SK-N-SH (cell line): ENCODE measurements around the gene DNMBP. TPM values are rescaled to one million over a fixed set of nuclear protein-coding genes. Genes with fewer than 3 reads are reported as not detected.
A peak's percentile ranks its signal among the peaks of the same experiment; 100 is the strongest.

Experiments
- CTCF ChIA-PET: fragments of 300-600, 350-600 bp; formaldehyde crosslinking; extraction: SDS; loops from one replicate; lab custom pipeline; 2021; lab: Yijun Ruan, JAX
- POLR2A ChIA-PET: fragments of 350-600 bp; sonication (Branson Sonifier 250); formaldehyde crosslinking; extraction: SDS; loops from one replicate; lab custom pipeline; 2020; ENCODE audit warnings: antibody characterized with exemption, inconsistent platforms; lab: Yijun Ruan, JAX
- DNase-seq: peaks from one replicate; pipeline ENCODE4 v3.0.0; 2012
- H2AFZ ChIP-seq: fragments of 200-600 bp; sonication (generic); 2 replicates; pipeline ENCODE4 v1.8.1; 2016; ENCODE audit warnings: antibody characterized with exemption, mild to moderate bottlenecking, low read depth
- H3F3A ChIP-seq: fragments of 200-600 bp; sonication (generic); replicated peaks from 2 replicates; pipeline ENCODE3; 2016; ENCODE audit warnings: antibody characterized with exemption, mild to moderate bottlenecking; ENCODE audit not compliant: insufficient read depth
- H3K27ac ChIP-seq, 2 experiments: fragments of 200-500 bp in 1 of 2; fragments of 200-600 bp in 1 of 2; sonication (Bioruptor generic) in 1 of 2; sonication (generic), shearing (Covaris generic) in 1 of 2; 2 replicates each; pipeline versions ENCODE4 v1.5.1 to v1.6.1; 2014 to 2016; ENCODE audit warnings: low read depth in 2 of 2, inconsistent platforms in 1 of 2, low read length in 1 of 2, mild to moderate bottlenecking in 1 of 2, mixed read lengths in 1 of 2
- H3K27me3 ChIP-seq: fragments of 200-600 bp; sonication (generic), shearing (Covaris generic); 2 replicates; pipeline ENCODE4 v1.6.1; 2016; ENCODE audit warnings: mixed run types; ENCODE audit not compliant: insufficient read depth
- H3K36me3 ChIP-seq, 2 experiments: fragments of 200-500 bp in 1 of 2; fragments of 200-600 bp in 1 of 2; sonication (Bioruptor generic) in 1 of 2; sonication (generic) in 1 of 2; replicated peaks in 1 of 2; 2 replicates each; pipeline versions ENCODE3 to v1.5.1; 2014 to 2016; ENCODE audit warnings: low read length in 1 of 2, mild to moderate bottlenecking in 1 of 2; ENCODE audit not compliant: insufficient read depth in 2 of 2, control insufficient read depth in 1 of 2
- H3K4me1 ChIP-seq, 2 experiments: fragments of 200-500 bp in 1 of 2; fragments of 200-600 bp in 1 of 2; sonication (Bioruptor generic) in 1 of 2; sonication (generic), shearing (Covaris generic) in 1 of 2; 2 replicates each; pipeline versions ENCODE4 v1.5.1 to v1.6.1; 2014 to 2016; ENCODE audit warnings: low read depth in 1 of 2, low read length in 1 of 2, mixed run types in 1 of 2; ENCODE audit not compliant: insufficient read depth in 2 of 2, control insufficient read depth in 1 of 2
- H3K4me2 ChIP-seq: fragments of 200-600 bp; sonication (generic), shearing (Covaris generic); 2 replicates; pipeline ENCODE4 v1.6.1; 2017; ENCODE audit warnings: mixed run types
- H3K4me3 ChIP-seq, 2 experiments: fragments of 200-500 bp in 1 of 2; fragments of 200-600 bp in 1 of 2; sonication (Bioruptor generic) in 1 of 2; sonication (generic), shearing (Covaris generic) in 1 of 2; 2 replicates each; pipeline versions ENCODE4 v1.5.1 to v1.8.1; 2014 to 2016; ENCODE audit warnings: low read depth in 2 of 2, inconsistent platforms in 1 of 2, low read length in 1 of 2, mild to moderate bottlenecking in 1 of 2, mixed read lengths in 1 of 2, moderate library complexity in 1 of 2
- H3K79me2 ChIP-seq: fragments of 200-600 bp; sonication (generic); 2 replicates; pipeline ENCODE4 v1.8.1; 2017; ENCODE audit warnings: mild to moderate bottlenecking; ENCODE audit not compliant: insufficient read depth
- H3K9ac ChIP-seq: fragments of 200-600 bp; sonication (generic); 2 replicates; pipeline ENCODE4 v1.6.1; 2017; ENCODE audit warnings: mixed run types
- H3K9me2 ChIP-seq: fragments of 200-600 bp; sonication (generic); 2 replicates; pipeline ENCODE4 v1.6.1; 2017; ENCODE audit warnings: mixed run types
- H3K9me3 ChIP-seq: fragments of 200-600 bp; sonication (generic); 2 replicates; pipeline ENCODE4 v1.6.1; 2017; ENCODE audit warnings: mixed run types, mild to moderate bottlenecking, moderate library complexity
- H4K20me1 ChIP-seq: fragments of 200-600 bp; sonication (generic); 2 replicates; pipeline ENCODE4 v1.6.1; 2017; ENCODE audit warnings: mild to moderate bottlenecking, mixed run types; ENCODE audit not compliant: insufficient read depth
- ELF1 ChIP-seq: IDR thresholded peaks from 2 replicates; pipeline ENCODE4 v1.4.0; 2012
- EZH2phosphoT487 ChIP-seq: fragments of 200-600 bp; sonication (generic); IDR thresholded peaks from 2 replicates; pipeline ENCODE4 v1.6.1; 2017; ENCODE audit warnings: low read depth, mixed run types, mild to moderate bottlenecking, antibody characterized with exemption, moderate library complexity, borderline replicate concordance
- FOXJ3 ChIP-seq: sonication (generic); formaldehyde crosslinking; IDR thresholded peaks from 2 replicates; pipeline ENCODE4 v1.5.1; 2020; ENCODE audit warnings: mild to moderate bottlenecking, missing genetic modification reagents
- JUND ChIP-seq: IDR thresholded peaks from 2 replicates; pipeline ENCODE4 v1.4.0; 2012
- MEF2A ChIP-seq: IDR thresholded peaks from 2 replicates; pipeline ENCODE4 v1.4.0; 2012; ENCODE audit warnings: low read depth, borderline replicate concordance
- POLR2AphosphoS5 ChIP-seq: IDR thresholded peaks from 2 replicates; pipeline ENCODE4 v1.6.1; 2012; ENCODE audit warnings: low read depth, low read length
- RAD21 ChIP-seq: IDR thresholded peaks from 2 replicates; pipeline ENCODE4 v1.6.1; 2012; ENCODE audit warnings: mild to moderate bottlenecking, low read length
- RXRA ChIP-seq: IDR thresholded peaks from 2 replicates; pipeline ENCODE4 v1.4.0; 2012; ENCODE audit warnings: low read depth, mild to moderate bottlenecking, borderline replicate concordance
- SIN3A ChIP-seq: IDR thresholded peaks from 2 replicates; pipeline ENCODE4 v1.6.1; 2012; ENCODE audit warnings: low read depth, mild to moderate bottlenecking, low read length, moderate library complexity, borderline replicate concordance
- TEAD4 ChIP-seq: IDR thresholded peaks from 2 replicates; pipeline ENCODE4 v1.4.0; 2012; ENCODE audit warnings: mild to moderate bottlenecking, borderline replicate concordance; ENCODE audit not compliant: insufficient read depth
- WGBS: methylation state at CpG from one replicate; pipeline ENCODE4 v1.1.6; 2017; ENCODE audit warnings: low lambda C conversion rate; 5-methylcytosine and 5-hydroxymethylcytosine counted together
- polyA plus RNA-seq, 3 experiments: library from polyadenylated mRNA; depleted of rRNA; stranded (reverse); fragments of >200 nt; gene quantifications; 2 replicates each; pipeline ENCODE4 v1.2.3, GENCODE V29; 2012
- TF ChIP-seq, protein P1 (sequence below): IDR thresholded peaks from 2 replicates; pipeline ENCODE4 v1.4.0; 2012; ENCODE audit warnings: low read depth, borderline replicate concordance
- TF ChIP-seq, protein P2 (sequence below): fragments of 150-350 bp; IDR thresholded peaks from 2 replicates; pipeline ENCODE4 v1.6.1; 2016; ENCODE audit warnings: mild to moderate bottlenecking, low read depth, low read length
- TF ChIP-seq, protein P3 (sequence below): IDR thresholded peaks from 2 replicates; pipeline ENCODE4 v1.4.0; 2012; ENCODE audit warnings: low read depth
- TF ChIP-seq, protein P4 (sequence below): fragments of 200-600 bp; sonication (generic); IDR thresholded peaks from 2 replicates; pipeline ENCODE4 v1.6.1; 2017; ENCODE audit warnings: antibody characterized with exemption, mild to moderate bottlenecking, moderate library complexity
- TF ChIP-seq, protein P5 (sequence below): IDR thresholded peaks from 2 replicates; pipeline ENCODE4; 2012

The DNMBP gene
- polyA plus RNA-seq, 1 of the 3 experiments (the other 2 are of a cell fraction), result 40.2 TPM

DNA sequence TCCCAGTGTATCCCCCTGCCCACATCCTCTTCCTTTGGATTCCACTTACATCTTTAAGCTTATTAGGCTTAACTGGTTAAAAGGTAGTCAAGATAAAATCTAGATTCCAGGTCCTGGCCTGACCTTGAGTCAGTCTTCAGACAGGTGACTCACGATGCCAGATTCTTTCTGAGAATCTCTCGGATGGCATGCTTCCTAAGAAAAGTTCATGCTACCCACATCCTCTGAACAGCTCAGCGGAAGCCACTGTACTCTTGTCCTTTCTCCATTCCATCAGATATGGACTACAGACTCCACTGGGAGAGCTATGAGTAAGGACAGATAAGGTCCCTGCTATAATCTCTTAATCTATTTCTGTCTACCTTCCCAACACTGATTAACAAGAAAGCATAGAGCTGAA lies 43.4 kb downstream of the DNMBP start (continued):
- TF ChIP-seq, protein P1, sequence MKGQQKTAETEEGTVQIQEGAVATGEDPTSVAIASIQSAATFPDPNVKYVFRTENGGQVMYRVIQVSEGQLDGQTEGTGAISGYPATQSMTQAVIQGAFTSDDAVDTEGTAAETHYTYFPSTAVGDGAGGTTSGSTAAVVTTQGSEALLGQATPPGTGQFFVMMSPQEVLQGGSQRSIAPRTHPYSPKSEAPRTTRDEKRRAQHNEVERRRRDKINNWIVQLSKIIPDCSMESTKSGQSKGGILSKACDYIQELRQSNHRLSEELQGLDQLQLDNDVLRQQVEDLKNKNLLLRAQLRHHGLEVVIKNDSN, result no peak
- TF ChIP-seq FOXJ3 (CRISPR knock-in tag), result no peak
- peak; percentile 53; the same call in 1 of the 2 replicates for TF ChIP-seq ELF1
- TF ChIP-seq, protein P2, sequence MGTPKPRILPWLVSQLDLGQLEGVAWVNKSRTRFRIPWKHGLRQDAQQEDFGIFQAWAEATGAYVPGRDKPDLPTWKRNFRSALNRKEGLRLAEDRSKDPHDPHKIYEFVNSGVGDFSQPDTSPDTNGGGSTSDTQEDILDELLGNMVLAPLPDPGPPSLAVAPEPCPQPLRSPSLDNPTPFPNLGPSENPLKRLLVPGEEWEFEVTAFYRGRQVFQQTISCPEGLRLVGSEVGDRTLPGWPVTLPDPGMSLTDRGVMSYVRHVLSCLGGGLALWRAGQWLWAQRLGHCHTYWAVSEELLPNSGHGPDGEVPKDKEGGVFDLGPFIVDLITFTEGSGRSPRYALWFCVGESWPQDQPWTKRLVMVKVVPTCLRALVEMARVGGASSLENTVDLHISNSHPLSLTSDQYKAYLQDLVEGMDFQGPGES, result no peak
- peak; percentile 100 for TF ChIP-seq RXRA
- TF ChIP-seq TEAD4, result peak; percentile 98
- TF ChIP-seq SIN3A, result peak; percentile 91
- no peak for TF ChIP-seq EZH2phosphoT487
- TF ChIP-seq, all 33 proteins: peak for 18

DNA sequence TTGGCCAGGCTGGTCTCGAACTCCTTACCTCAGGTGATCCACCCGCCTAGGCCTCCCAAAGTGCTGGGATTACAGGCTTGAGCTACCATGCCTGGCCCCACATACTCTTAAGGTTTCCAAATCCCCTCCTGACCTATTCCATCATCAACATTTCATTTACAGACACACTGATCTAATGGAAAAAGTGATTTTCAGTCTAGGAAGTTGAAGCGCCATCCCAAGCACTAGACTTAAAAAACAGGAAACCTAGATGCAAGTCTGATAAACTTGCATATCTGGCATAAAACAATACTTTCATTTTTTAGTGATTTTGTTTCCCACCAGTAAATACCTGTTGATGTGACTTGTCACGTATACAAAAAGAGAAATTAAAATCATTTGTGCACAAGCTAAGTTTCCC lies 44.0 kb downstream of the DNMBP start:
- peaks cover 59% of the 10 kb centered on the region for H3F3A ChIP-seq
- H3K9ac ChIP-seq, result peak overlapping the region; percentile 67; the same call in 1 of the 2 replicates
- no peak overlapping the region for H2AFZ ChIP-seq
- peaks cover 11 to 60% of the 10 kb centered on the region in 2 experiments for H3K36me3 ChIP-seq
- no peak for DNase-seq
- no peak overlapping the region; a peak in 1 of 4 replicates for H3K4me3 ChIP-seq
- no peaks in the 10 kb centered on the region for H3K9me3 ChIP-seq
- H4K20me1 ChIP-seq, result no peaks in the 10 kb centered on the region
- H3K79me2 ChIP-seq, result peaks cover 69% of the 10 kb centered on the region
- POLR2A ChIA-PET, result no interaction called here
- TF ChIP-seq JUND, result no peak
- TF ChIP-seq, all 33 proteins: peak for 0
- WGBS, result 58% methylated on average over 4 of the region's 4 CpGs
- peaks cover 2 to 31% of the 10 kb centered on the region in 2 experiments; a peak in 3 of 4 replicates for H3K4me1 ChIP-seq
- peak overlapping the region; percentile 60 to 98; a peak in 3 of 4 replicates for H3K27ac ChIP-seq
- no peaks in the 10 kb centered on the region for H3K27me3 ChIP-seq
- H3K9me2 ChIP-seq, result no peaks in the 10 kb centered on the region
- CTCF ChIA-PET, result interaction anchor here (4.7 kb wide), 1 partner anchor 44 kb away, joined by 28 read pairs; the partner anchor contains the start of gene DNMBP
- peak overlapping the region; percentile 58 for H3K4me2 ChIP-seq

DNA sequence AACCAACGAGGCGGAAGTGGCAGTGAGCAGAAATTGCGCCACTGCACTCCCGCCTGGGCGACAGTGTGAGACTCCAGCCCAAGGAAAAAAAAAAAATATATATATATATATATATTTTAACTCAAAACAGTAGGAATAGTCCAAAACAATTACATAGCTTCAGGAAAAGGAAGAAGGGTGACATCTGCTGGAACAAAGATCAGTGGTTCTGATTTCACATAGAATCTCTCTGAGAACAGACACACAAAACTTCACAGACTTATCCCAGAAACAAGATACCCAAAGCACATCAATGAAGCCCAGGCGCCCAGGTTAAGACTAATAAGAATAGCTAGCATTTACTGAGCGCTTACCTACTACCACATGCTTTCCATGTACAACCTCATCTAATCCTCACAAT lies 45.0 kb downstream of the DNMBP start:
- CTCF ChIA-PET, result interaction anchor here (0.9 to 4.7 kb wide), 6 partner anchors 45 to 145 kb away, joined by 3 to 28 read pairs (median 4); partner anchors contain the start of gene DNMBP

More for the DNA sequence above, 45.0 kb downstream of the DNMBP start:
- Histone ChIP-seq H3K27ac (peak overlapping the region; percentile 20 to 98; a peak in 3 of 4 replicates), H3K4me1 (peaks cover 2 to 31% of the 10 kb centered on the region in 2 experiments; a peak in 3 of 4 replicates), H3K9ac (peak overlapping the region; percentile 67; the same call in 1 of the 2 replicates), H3K4me2 (peak overlapping the region; percentile 58; the same call in 1 of the 2 replicates), H3K27me3 (no peaks in the 10 kb centered on the region), H3K9me2 (no peaks in the 10 kb centered on the region), H3K4me3 (no peak overlapping the region), H2AFZ (no peak overlapping the region), H3K36me3 (peaks cover 5 to 60% of the 10 kb centered on the region in 2 experiments), H3F3A (peaks cover 56% of the 10 kb centered on the region), H4K20me1 (no peaks in the 10 kb centered on the region), H3K9me3 (no peaks in the 10 kb centered on the region), H3K79me2 (peaks cover 69% of the 10 kb centered on the region)
- WGBS, result 93% methylated on average over 7 of the region's 7 CpGs
- no peak for DNase-seq
- POLR2A ChIA-PET, result no interaction called here
- TF ChIP-seq RAD21 (peak; percentile 36), POLR2AphosphoS5 (no peak), MEF2A (no peak)
- TF ChIP-seq, protein P3, sequence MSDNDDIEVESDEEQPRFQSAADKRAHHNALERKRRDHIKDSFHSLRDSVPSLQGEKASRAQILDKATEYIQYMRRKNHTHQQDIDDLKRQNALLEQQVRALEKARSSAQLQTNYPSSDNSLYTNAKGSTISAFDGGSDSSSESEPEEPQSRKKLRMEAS, result no peak
- TF ChIP-seq, protein P4, sequence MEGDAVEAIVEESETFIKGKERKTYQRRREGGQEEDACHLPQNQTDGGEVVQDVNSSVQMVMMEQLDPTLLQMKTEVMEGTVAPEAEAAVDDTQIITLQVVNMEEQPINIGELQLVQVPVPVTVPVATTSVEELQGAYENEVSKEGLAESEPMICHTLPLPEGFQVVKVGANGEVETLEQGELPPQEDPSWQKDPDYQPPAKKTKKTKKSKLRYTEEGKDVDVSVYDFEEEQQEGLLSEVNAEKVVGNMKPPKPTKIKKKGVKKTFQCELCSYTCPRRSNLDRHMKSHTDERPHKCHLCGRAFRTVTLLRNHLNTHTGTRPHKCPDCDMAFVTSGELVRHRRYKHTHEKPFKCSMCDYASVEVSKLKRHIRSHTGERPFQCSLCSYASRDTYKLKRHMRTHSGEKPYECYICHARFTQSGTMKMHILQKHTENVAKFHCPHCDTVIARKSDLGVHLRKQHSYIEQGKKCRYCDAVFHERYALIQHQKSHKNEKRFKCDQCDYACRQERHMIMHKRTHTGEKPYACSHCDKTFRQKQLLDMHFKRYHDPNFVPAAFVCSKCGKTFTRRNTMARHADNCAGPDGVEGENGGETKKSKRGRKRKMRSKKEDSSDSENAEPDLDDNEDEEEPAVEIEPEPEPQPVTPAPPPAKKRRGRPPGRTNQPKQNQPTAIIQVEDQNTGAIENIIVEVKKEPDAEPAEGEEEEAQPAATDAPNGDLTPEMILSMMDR, result peak; percentile 29; the same call in 1 of the 2 replicates
- TF ChIP-seq, protein P5, sequence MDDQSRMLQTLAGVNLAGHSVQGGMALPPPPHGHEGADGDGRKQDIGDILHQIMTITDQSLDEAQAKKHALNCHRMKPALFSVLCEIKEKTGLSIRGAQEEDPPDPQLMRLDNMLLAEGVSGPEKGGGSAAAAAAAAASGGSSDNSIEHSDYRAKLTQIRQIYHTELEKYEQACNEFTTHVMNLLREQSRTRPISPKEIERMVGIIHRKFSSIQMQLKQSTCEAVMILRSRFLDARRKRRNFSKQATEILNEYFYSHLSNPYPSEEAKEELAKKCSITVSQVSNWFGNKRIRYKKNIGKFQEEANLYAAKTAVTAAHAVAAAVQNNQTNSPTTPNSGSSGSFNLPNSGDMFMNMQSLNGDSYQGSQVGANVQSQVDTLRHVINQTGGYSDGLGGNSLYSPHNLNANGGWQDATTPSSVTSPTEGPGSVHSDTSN, result 0 out of 2 replicates have a peak, but pooled peaks have one; percentile 5
